Measurements from ENCODE around the gene PCDHA10.

DNA sequence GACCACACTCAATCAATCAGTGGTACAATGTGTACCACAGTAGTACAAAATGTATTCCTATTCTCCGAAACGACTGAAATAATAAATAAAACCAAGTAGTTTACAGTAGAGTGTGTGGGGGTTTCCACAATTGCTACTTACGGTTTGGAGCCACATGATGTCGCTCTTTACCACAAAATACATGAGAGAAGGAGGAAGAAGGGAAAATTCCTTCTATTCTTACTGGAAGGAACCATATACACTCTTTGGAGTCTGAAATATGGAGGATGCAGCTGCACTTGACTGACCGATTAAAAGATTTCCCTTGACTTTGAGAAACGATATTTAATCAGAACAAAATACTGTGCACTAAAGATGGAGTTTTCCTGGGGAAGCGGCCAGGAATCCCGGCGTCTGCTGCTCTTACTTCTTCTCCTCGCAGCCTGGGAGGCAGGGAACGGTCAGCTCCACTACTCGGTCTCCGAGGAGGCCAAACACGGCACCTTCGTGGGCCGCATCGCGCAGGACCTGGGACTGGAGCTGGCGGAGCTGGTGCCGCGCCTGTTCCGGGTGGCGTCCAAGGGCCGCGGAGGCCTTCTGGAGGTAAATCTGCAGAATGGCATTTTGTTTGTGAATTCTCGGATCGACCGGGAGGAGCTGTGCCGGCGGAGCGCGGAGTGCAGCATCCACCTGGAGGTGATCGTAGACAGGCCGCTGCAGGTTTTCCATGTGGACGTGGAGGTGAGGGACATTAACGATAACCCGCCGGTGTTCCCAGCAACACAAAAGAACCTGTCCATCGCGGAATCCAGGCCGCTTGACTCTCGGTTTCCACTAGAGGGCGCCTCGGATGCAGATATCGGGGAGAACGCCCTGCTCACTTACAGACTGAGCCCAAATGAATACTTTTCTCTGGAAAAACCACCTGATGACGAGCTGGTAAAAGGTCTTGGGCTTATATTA lies 48.6 kb upstream of the PCDHA10 start, which contains the start of gene PCDHA4:
- TF ChIP-seq, protein P1, sequence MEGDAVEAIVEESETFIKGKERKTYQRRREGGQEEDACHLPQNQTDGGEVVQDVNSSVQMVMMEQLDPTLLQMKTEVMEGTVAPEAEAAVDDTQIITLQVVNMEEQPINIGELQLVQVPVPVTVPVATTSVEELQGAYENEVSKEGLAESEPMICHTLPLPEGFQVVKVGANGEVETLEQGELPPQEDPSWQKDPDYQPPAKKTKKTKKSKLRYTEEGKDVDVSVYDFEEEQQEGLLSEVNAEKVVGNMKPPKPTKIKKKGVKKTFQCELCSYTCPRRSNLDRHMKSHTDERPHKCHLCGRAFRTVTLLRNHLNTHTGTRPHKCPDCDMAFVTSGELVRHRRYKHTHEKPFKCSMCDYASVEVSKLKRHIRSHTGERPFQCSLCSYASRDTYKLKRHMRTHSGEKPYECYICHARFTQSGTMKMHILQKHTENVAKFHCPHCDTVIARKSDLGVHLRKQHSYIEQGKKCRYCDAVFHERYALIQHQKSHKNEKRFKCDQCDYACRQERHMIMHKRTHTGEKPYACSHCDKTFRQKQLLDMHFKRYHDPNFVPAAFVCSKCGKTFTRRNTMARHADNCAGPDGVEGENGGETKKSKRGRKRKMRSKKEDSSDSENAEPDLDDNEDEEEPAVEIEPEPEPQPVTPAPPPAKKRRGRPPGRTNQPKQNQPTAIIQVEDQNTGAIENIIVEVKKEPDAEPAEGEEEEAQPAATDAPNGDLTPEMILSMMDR (conservative IDR thresholded peaks at IDR 0.05; ENCODE audit: low read depth, low read length), result peak; percentile 57
- TF ChIP-seq EZH2 (IDR thresholded peaks at IDR 0.05; ENCODE audit: low read length, unreplicated experiment), result no peak

Data from PC-3 (cell line).